ENCODE data around the gene SHROOM2.

SHROOM2 gene

DNA sequence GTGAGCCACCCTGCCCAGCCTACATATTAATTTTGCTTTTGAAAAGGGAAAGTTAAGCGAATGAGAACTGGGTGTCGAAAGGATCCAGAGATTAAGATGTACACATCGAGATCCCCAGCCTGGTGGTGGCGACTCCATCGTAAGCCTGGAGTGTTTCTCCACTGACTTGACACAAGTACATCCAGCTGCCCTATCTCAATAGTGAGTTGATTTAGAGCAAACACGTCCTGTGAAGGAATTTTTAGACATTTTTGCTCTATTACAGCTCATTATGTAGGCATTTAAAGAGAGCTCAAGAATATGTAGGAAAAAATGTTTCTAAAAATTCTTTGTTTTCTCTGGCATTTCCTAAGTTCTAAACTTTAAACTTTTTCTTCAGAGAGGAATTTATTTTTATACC is 169.3 kb downstream of the SHROOM2 start:
- peak; percentile 66 for DNase-seq

DNA sequence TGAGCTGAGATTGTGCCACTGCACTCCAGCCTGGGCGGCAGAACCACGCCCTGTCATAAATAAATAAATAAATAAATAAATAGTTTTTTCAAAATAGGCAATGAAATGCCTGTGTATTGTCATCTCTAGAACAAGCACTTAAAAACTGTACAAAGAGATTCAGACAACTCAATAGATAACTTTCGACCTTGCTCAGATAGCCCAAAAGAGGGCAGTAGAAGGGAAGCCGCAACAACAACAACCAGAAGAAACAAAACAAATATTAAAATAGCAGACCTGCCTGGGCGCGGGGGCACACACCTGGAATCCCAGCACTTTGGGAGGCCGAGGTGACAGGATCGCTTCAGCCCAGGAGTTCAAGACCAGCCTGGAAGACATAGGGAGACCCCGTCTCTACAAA is 171.5 kb downstream of the SHROOM2 start:
- no peak for DNase-seq

DNA sequence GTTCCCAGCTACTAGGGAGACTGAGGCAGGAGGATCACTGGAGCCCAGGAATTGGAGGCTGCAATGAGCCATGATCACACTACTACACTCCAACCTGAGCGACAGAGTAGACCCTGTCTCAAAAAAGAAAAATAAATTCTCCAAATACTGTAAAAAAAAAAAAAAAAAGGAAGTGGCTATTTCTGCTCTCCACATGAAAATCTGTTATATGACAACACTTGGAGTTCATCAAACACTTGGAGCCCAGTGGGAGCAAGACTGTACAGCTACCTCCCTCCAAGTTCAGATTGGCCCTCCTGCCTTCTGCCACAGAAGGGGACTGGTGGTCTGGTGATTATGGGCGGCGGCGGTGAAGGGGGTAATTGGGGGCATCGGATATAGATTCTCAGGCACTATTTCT is 172.0 kb downstream of the SHROOM2 start:
- DNase-seq: no peak

DNA sequence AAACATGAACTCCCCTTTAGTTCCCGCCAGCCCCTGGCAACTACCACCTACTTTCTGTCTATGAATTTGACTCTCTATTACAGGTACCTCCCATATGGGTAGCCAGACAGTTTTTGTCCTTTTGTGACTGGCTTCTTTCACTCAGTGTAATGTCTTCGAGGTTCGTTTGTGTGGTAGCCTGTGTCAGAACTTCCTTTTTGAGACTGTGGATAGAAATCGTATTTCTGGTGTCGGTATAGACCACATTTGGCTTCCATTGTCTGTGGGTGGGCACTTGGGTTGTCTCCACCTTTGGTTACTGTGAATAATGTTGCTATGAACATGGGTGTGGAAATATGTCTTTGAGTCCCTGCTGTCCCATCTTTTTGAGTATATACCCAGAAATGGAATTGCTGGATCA is 175.5 kb downstream of the SHROOM2 start:
- no peak for DNase-seq

DNA sequence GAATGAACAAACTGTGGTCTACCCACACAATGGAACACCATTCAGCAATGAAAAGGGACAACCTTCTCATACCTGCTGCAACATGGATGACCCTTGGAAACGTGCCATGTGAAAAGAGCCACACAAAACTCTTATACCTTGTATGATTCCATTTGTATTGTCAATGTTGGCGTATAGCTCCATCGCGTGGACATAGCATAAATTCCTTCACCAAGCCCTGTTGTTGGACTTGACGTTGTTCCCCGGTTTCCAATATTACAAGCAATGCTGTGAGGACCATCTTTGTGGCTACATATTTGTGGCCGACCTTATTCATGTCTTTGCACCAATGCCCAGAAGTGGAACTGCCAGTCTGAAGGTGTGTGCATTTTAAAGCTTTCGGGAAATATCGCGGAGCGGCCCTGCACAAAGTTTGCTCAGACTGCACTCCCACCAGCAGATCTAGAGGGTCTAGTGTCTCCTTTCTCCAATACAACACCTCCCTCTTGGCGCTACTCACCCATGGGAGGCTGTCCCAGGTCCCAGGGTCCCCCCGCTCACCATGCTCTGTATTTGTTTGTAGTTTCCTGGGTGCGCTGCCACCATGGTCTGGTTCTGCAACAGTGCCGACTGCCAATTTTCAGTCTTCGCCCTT is 180.7 kb downstream of the SHROOM2 start, which contains the start of gene CLDN34:
Gene CLDN34, plus strand, starts transcription at position 584 of the 634 bp plus-strand sequence. Its CDS starts 0 bp downstream, at position 584.
- no peak for DNase-seq

DNA sequence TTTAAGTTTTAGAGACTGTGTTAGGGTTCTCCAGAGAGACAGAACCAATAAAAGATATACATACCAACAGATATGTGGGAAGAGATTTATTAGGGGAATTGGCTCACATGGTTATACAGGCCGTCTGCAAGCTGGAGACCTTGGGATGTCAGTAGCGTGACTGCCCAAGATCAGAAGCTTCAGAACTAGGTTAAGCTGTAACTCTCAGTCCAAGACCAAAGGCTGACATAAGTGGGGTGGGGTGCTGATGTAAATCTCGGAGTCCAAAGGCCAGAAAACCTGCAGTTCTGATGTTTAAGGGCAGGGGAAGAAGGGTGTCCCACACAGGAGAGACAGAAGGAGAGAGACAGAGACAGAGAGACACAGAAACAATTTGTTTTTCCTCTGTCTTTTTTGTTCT is 191.4 kb downstream of the SHROOM2 start:
- DNase-seq: no peak

DNA sequence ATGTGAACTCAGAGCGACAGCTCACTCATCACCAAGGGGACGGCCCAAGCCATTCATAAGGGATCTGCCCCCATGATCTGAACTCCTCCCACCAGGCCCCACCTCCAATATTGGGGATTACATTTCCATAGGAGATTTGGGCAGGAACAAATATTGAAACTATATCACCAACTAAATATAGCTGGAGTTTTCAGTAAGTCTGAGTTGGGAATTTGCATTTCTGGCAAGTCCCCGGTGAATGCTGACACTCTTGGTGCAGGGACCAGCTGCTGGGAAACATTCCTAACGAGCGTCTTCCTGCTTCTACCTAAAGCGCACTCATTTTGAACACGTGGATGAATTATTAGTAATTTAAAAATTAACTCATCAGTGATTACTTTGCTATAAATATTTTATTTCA is 194.2 kb downstream of the SHROOM2 start:
- DNase-seq: no peak

DNA sequence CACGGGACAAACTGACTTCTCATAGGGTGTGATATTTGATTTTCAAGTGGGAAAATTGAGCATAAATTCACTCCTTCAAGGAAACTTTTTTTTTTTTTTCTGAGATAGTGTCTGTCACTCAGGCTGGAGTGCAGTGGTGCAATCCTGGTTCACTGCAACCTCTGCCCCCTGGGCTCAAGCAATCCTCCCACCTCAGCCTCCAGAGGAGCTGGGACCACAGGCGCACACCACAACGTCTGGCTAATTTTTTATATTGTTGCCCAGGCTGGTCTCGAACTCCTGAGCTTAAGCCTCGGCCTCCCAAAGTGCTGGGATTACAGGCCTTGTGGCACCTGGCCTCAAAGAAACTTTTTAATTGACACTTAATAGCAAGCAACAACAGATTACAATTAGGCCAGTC is 194.7 kb downstream of the SHROOM2 start:
- DNase-seq: no peak

DNA sequence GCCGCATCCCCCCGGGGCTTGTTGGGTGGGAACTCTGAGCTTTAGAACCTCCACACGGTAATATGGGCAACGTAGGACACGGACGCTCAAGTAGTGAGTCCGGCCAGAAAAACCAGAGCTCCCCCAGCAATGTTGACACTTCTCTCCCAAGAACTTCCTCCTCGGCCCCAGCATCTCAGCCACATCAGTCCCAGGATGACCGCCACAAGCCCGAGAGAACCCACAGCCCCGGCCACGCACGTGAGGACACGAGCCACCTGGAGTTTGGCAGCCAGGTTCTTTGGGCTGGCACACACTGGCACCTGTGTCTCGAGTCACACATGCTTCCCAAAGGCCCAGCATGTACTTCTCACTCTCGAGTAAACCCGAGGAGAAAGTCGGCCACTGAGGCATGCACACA is 197.2 kb downstream of the SHROOM2 start:
- no peak for DNase-seq

DNA sequence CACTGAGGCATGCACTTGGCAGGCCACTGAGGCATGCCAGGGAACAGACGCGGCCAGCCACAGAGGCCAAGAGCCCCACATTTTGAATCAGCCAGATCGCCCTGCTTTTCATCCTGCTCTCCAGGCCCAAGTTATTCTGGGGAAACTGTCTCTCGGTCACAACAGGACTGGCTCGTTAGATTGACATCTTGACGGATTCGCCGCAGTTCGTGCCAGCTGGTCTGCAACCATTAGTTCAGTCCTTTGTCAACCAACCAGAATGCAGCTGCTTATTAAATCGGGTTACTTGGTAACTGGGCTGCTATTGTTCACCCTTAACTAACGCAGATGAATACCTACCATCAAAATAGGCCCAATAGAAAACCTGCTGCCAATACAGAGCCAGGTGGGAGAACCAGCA is 197.6 kb downstream of the SHROOM2 start:
- DNase-seq: no peak

DNA sequence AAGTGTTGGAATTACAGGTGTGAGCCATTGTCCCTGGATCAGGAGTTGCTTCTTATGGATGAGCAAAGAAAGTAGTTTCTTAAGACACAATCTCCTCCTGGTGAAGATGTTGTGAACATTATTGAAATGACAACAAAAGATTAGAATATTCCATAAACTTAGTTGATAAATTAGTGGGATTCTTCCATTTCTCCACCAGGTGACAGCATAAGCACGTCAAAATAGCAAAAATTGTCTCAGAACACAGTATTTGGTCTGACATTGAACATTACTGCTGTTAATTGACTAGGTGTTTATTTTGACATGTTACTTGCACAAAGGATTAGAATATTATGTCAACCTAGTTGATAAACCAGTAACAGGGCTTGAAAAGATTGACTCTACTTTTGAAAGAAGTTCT is 202.5 kb downstream of the SHROOM2 start:
- DNase-seq: no peak

DNA sequence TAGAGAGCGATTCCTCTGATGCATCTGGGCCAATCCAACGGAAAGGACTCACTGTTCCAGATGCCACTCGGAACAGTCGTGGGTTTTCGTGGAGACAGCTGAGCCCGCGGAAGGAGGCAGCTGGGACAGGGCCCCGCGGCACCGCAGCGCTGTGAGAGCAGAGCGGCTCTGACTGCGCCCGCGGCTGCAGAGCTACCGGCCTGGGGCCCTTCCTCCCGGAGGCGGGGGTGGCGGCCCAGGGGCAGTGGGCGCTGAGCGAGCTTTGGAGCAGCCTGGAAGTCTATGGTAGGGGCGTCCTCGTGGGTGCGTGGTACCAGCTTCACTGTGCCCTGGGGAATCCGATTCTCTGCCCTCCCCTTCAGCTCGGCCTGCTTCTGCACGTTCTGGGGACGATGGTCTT is 205.8 kb downstream of the SHROOM2 start:
- no peak for DNase-seq

DNA sequence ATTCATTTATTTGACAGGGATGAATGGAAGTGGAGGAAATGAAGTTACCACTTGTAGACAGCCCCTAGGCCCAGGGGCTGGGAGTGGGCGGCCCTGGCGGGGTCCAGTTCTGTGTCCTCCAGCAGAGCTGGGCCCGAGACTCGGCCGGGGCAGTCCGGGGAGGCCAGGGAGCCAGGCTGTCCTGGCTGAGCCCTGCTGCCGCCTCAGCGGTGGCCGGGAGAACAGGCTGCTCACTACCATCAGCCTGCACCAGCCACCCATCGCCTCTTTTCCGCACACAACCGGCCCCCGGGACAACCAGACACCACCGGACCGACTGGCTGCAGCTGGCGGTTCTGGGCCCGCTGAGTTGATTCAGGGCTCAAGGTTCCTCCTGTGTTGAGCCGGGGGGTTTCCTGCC is 206.5 kb downstream of the SHROOM2 start:
- no peak for DNase-seq

DNA sequence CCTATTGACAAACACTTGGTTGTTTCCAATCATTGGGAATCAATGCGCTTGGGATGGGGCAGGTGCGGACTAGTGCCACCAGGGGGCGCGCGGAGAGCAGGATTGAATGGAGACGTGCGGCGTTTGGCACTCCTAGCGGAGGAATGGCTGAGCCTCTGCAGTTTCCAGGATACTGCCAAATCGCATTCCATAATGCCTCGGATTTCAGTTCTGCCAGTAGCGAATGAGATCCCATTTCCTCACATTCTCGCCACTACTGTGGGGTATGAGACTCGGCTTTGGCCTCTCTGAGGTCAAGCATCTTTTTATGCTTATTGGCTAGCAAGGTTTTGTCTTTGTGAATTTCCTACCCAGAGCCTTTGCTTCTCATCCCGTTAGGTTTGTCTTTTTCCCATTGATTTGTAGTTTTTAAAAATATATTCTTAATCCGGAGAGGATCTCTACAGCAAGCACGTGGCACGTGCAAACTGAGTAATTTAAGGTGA is 209.7 kb downstream of the SHROOM2 start:
- DNase-seq: peak; percentile 66

DNA sequence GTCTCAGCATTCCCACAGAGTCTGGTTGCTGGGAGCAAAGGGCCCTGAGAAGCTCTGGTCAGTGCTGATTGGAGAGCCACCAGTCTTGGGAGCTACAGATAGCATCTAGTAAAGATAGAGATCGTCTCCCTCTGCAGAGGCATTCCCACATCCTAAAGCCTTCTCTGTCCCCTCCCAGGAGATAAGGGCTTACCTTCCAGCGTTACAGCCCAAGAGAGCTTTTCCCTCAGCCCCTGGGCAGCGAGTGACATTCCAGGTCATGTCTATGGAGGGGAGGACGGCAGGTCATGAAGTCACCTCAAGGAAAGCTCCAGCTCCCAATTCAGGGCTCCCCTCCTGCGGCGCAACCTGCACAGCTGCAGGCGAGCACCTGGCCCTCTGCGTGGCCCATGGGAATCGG is 210.8 kb downstream of the SHROOM2 start:
- DNase-seq: no peak

DNA sequence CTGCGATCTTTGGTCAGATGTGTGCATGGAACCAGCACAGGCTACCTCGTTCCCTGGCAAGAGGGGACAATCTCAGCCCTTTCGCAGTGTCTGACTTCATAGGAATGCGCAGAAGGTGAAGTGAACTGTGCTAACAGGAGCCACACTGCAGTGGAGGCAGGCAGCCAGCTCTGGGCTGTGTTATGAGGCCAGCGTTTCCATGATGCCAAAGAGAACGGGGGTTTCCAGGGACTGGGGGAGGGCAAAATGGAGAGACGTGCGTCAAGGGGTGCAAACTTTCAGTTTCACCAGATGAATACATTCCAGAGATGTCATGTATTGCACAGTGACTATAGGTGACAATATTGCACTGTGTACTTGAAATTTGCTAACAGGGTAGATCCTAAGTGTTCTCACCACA is 211.3 kb downstream of the SHROOM2 start:
- DNase-seq: no peak

Data from fibroblast of skin of right quadriceps (primary cell).